Measurements from ENCODE around the gene ZSCAN1.

Gene ZSCAN1

DNA sequence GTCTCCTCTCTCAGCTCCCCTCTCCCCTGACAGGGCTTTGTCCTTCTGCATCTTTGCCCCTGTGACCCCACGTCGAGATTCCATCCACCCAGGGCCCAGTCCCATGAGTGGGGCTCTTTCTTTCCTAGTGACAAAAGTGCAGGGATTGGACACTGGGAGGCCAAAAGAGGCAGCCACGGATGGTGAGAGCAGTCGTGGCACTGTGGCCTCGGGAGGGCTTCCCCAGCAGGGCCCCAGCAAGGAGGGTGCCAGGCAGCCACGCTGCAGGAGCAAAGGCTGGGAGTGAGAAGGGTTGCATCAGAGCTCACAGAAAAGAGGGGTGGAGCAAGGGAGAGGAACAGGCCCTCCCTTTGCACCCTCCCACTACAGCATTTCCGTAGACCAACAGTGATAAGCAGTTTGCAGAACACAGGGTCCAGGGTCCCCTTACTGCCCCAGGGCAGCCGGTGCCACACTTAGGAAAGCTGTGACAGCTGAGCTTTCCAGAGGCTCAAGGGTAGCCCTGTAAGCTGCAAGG lies 4.9 kb downstream of the ZSCAN1 start:
- in situ Hi-C loops (cut with MboI; ENCODE audit: low sequenced_read_pairs): no loop called here

DNA sequence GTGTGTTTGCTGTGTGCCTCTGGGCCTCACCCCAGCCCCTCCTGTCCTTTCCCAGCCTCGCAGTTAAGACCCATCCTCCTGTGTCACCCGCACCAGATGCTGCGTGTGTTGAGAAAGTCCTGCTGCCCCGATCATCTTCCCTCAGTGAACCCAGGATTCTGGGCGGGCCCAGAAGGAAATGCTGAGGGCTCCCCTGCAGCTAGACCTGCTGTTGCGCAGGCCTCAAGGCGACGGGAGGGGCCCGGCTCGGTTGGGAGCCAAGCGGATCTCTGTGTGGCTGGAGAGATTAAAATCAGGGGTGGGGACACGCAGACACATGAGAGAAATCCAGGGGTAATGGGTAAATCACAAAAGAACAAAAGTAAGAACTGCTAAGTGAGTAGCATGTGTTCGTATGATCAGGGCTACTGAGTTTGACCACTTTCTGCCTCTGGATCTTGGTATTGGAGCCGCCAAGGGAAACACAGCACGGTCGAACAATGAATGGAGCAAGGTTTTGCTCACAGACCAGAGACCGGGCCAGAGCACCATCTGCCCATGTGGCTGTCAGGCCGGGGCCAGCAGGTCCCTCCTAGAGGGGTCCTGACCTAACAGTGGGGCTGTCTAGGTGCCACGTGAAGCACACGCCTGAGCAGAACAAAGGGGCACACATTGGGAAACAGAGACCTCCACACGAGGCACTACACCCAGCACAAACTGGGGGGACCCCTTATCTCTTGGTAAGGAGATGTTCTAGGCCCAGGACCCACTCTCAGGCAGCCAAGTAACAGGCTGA lies 7.1 kb downstream of the ZSCAN1 start:
- in situ Hi-C loops (cut with MboI; ENCODE audit: low sequenced_read_pairs): no loop called here

DNA sequence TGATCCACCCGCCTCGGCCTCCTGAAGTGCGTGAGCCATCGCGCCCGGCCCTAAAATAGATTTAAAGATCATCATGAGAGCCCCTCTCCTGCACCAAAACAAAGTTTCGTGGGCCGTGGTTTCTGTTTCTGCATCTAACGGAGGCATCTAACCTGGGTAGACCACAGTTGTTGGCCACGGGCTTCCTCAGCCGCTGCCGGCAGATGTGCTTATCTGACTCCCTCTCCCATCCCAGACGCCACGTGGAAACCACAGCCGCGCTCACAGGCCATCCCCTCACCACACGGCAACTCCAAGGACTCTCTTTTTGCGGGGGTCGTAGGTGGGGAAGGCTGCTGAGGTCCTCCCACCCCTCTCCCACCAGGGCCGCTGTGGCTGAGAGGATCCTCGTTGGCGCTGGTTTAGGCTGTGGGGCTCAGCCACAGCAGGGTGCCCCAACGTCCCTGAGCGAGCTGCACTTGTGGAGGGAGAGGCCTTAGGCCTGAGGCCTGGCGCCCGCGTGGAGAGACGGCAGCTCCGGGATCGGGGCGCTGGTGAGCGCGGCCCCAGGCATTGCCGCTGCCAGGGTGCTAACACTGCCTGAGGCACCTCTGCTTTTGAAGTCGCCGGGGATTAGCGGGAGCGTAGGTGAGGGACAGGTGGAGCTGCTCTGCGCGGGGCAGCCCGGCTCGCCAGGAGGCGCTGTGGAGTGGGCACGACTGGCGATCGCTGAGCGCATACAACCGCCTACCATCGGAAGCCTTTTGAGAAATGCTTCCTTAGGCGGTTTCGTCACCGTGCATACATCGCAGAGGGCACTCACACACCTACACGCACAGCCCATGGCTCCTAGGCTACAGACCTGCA lies 8.9 kb downstream of the ZSCAN1 start:
- in situ Hi-C loops (cut with MboI; ENCODE audit: low sequenced_read_pairs): no loop called here

DNA sequence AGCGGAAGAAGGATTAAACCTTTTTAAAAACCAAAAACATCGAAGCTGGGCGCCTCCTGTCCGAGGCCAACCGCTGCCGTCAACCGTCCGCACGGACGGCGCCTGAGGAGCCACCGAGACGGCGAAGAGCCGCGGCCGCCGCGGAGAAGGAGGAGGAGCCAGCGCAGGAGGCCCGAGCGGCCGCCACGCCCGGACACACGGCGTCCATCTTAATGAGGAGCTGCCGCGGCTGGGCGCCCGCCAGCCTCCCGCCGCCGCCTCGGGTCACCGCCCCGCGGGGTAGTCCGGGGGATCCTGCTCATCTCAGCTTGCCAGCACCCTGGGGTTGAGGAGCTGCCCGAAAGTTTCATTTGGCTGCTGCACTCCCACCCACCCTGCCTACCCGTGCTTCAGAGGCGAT lies 10.6 kb downstream of the ZSCAN1 start:
- in situ Hi-C loops (cut with MboI; ENCODE audit: low sequenced_read_pairs): no loop called here

DNA sequence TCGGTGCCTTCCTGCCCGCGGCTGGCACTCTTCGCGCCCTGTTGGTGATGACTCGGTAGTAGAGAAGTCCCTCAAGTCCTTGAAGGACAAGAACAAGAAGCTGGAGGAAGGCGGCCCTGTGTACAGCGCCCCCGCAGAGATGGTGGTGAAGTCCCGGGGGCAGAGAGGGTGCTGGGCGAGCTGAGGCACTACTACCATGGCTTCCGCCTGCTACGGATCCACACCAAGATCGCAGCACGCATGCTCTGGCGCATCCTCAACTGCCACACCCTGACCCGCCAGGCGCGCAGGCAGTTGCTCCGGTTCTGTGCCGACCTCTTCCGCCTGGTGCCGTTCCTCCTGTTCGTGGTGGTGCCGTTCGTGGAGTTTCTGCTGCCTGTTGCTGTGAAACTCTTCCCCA lies 11.1 kb downstream of the ZSCAN1 start:
- in situ Hi-C loops (cut with MboI; ENCODE audit: low sequenced_read_pairs): no loop called here

DNA sequence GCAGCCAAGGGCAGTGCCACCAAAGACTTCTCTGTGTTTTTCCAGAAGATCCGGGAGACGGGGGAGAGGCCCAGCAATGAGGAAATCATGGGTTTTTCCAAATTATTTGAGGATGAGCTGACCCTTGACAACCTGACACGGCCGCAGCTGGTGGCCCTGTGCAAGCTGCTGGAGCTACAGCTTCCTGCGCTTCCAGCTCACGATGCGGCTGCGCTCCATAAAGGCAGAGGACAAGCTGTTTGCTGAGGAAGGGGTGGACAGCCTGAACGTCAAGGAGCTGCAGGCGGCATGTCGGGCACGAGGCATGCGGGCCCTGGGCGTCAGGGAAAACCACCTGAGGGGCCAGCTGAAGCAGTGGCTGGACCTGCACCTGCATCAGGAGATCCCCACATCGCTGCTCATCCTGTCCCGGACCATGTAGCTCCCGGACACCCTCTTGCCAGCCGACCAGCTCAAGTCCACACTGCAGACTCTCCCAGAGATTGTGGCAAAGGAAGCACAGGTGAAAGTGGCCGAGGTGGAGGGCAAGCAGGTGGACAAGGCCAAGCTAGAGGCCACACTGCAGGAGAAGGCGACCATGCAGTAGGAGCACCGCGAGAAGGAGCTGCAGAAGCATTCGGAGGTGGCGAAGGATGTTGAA lies 11.7 kb downstream of the ZSCAN1 start:
- in situ Hi-C loops (cut with MboI; ENCODE audit: low sequenced_read_pairs): no loop called here

DNA sequence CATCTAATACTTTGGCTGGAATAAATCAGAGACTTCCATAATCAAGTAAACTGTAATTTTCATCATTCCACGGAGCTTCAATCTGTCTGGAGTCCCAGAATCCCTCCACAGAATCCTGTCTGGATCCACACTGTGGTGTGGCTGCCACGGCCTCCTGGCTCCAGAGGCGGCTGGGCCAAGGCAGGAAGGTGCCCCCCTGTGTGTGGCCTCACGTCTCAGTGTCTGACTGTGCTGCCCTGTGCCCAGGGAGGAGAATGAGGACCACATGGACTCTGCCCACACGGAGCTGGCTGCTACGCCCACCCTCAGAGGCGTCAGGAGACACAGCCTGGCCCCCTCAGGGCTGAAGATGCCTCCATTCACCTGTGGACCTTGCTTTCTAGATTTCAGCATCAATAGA lies 13.0 kb downstream of the ZSCAN1 start:
- in situ Hi-C loops (cut with MboI; ENCODE audit: low sequenced_read_pairs): no loop called here

DNA sequence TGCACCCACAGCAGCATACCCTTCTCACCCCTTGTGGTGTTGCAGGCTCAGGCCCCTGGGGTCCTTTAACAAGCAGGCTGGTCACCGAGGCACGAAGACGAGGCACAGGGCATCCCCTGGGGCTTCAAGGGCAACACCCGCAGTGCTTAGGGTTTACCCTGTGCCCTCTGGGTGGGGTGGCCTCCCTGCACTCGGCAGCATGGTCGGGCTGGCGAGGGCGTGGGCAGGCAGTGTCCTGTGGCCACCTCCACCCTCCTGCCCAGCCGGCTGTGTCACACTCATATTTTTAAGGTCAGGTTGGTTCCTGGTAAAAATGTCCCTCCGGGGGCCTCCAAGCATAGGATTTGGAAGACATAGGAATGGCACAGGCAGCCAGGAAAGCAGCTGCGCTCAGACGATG lies 13.8 kb downstream of the ZSCAN1 start:
- in situ Hi-C loops (cut with MboI; ENCODE audit: low sequenced_read_pairs): no loop called here

DNA sequence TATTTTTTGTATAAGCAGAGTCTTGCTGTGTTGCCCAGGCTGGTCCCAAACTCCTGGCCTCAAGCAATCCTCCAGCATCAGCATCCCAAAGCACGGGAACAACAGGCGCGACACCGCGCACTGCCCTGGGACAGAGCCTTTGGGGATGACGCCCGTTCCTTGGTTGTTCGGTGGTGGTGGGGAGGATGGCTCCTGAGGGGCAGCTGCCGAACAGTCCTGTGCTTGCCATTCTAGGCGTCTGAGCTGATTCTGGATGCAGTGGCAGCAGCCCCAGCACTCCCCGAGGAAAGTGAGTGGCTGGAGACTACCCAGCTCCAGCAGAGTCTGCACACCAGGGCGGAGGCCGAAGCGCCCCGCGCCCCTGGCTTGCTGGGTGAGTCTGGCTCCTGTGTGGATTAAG lies 18.4 kb downstream of the ZSCAN1 start:
- in situ Hi-C loops (cut with MboI; ENCODE audit: low sequenced_read_pairs): no loop called here

DNA sequence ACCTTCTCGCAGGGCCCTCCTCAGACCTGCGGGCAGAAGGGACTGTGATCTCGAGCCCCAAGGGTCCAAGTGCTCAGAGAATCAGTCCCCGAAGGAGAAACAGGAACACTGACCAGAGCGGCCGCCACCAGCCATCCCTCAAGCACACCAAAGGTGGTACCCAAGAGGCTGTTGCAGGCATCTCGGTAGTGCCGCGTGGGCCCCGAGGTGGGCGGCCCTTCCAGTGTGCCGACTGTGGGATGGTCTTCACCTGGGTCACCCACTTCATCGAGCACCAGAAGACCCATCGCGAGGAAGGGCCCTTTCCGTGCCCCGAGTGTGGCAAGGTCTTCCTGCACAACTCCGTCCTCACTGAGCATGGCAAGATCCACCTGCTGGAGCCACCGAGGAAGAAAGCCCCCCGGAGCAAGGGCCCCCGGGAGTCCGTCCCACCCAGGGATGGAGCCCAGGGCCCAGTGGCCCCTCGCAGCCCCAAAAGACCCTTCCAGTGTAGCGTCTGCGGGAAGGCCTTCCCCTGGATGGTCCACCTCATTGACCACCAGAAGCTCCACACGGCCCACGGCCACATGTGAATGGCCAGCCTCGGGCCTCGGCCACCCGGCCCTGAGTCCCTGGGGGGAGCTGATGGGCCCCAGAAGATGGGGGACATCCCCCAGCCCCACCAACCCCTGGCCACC lies 19.8 kb downstream of the ZSCAN1 start:
- in situ Hi-C loops (cut with MboI; ENCODE audit: low sequenced_read_pairs): no loop called here

DNA sequence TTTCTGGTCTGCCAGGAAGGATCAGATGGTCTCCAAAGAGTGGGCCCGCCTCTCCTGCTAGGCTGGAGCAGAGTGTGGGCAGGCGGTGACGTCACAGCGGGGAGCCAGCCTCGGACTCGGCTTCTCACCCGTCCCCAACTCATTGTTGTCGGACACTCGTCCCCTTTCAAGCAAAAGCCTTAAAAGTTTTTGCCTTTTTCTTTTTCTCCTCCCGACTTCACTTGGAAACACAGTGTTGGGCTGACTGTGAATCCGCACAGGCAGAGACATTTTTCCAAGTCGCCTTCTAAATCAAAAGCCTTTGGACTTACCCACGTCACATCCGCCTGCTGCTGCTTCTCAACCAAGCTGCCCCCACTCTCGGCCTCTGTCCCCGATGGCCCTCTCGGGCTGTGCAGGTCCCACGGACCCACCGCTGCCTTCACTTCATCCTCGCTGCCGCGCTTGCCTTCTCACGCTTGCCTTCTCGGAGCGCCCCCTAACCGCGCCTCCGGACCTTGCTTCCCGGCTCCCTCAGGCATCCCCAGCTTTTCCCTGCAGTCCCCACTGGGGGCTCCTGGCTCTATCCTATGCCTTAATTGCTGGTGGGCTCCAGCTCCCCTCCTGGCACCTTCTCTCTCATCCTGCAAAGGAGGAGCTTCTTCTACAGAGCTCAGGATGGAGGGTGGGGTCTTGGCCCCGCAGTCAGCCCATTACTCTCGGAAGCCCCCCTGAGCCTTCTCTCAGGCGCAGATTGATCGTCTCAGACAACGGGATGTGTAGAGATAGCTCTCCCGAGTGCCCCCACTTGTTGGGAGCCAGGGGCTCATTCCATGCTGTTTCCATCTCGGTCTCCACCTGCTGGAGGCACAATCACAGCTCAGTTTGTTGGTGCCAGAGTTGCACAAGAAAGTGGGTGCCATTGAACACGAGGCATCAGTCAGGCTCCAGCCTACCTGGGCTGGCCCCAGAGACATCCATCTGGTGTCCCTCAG lies 21.4 kb downstream of the ZSCAN1 start:
- in situ Hi-C loops (cut with MboI; ENCODE audit: low sequenced_read_pairs): no loop called here

DNA sequence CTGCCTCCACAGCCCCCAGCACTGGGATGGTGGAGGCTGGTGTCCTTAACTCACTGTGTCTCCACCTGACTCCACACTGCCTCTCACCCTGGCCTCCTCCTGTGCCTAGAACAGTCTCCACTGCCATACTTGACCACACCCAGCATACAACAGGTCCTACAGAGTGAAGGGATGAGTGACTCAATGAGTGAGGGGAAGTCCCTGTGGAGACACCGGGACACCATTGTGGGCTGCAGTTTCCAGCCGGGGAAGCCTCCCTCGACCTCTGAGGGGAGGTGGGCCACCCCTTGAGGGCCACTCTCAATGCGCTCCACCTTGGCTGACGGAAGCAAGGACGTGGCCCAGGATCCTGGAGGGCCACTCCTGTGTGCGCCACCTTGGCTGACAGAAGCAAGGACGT lies 22.4 kb downstream of the ZSCAN1 start:
- in situ Hi-C loops (cut with MboI; ENCODE audit: low sequenced_read_pairs): no loop called here

DNA sequence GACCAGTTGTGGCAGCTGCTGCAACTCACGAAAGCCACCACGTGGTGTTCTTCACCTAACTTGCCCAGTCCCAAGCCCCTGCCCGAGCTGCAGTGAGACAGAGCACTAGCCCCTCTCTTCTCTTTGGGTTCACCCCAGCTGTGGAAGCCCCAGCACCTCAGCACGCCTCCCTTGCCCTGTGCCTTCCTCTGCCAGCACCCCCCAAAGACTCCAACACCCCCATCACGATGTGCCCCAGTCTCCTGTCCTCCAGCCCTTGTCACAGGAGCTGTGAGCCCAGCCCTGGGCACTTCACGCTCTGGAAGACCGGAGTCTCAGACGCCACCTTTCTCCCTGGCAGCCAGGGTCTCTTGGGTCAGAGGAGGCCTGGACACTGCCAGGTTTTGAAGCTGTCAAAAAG lies 23.0 kb downstream of the ZSCAN1 start:
- in situ Hi-C loops (cut with MboI; ENCODE audit: low sequenced_read_pairs): no loop called here

DNA sequence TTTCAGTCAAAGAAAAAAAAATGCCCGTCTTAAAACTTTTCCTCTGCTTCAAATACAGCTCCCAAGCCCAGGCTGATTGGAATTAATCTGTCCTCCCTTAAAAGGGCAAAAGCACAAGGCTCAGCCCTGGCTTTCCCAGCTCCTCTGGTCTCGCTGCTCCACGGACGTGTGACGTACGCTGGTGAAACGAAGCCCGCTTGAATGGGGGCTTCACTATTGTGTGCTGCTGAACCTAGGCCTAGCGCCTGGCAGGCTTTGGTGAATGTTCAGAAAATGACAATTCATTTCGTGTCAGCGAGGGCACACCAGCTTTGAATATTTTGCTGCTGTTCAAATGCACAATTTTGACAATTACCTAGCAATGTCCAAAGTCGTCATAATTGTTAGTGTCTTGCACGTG lies 24.6 kb downstream of the ZSCAN1 start:
- in situ Hi-C loops (cut with MboI; ENCODE audit: low sequenced_read_pairs): no loop called here

DNA sequence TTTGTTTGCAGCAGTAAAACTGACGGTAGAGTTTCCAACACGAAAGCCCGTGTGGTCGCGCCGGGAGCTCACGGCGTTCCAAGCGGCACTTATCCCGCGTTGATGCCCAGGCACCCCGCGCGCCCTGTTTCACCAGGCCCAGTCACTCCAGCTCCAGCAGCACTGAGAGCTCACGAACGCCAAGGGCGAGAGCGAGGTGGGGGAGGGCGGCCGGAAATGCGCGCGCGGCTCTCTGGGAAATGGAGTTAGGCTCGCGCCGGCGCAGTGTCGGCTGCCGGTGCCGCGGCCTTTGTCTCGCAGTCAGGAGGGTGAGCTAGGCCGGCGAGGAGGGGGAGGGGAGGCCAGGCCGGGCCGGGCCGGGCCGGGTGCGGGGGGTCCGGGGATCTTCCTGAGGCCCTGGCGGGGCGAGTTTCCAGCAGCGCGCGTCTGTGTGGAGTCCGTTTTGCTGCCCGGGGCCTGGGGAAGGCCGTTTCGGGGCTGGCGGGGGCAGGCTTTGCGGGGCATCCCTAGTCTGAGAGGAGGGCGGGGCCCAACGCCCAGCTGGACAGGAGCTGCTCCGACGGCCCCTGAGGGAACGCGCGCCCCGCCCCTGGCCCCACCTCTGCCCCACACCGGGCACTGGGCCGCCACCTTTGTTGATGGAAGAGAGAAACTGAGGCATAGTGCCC lies 25.3 kb downstream of the ZSCAN1 start, which contains the start of gene ZNF135:
ZNF135 (plus strand) TSS at position 280 of the 668 bp plus-strand sequence. CDS start 721 bp downstream, outside the sequence.
- in situ Hi-C loops (cut with MboI; ENCODE audit: low sequenced_read_pairs): no loop called here

DNA sequence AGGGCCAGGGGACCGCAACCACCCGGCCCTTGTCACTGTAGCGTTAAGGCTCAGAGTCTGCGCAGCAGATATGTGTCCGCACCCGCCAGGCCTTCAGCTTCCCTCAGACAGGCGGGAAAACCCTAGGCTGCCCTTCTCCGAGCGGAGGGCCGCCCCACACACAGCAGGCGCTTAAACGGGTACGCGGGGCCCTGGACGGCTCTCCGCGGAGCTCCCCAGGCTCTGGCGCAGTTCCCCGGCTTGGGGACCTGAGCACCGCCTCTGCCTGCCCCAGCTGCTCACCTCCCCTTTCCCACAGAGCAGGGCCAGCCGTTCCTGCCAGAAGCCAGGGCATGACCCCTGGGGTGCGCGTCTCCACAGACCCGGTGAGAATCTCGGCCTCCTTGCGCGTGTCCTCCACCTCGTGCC lies 25.9 kb downstream of the ZSCAN1 start:
- in situ Hi-C loops (cut with MboI; ENCODE audit: low sequenced_read_pairs): no loop called here

DNA sequence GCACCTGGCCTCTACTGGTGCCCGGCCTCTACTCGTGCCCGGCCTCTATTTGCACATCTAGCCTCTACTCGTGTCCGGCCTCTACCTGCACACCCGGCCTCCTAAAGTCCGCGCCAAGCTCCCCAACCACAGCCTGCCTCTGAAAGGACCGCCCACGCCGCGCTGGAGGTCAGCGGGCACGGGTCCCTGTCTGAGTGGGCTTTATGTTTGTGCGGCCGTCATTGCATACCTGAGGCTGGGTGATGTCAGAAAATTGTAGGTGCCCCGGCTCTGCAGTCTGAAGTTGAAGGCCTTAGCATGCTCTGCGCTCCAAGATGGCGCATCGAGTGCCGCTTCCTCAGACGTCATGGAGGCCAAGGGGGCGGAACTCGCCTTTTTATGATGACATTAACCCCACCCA lies 26.4 kb downstream of the ZSCAN1 start:
- in situ Hi-C loops (cut with MboI; ENCODE audit: low sequenced_read_pairs): no loop called here

DNA sequence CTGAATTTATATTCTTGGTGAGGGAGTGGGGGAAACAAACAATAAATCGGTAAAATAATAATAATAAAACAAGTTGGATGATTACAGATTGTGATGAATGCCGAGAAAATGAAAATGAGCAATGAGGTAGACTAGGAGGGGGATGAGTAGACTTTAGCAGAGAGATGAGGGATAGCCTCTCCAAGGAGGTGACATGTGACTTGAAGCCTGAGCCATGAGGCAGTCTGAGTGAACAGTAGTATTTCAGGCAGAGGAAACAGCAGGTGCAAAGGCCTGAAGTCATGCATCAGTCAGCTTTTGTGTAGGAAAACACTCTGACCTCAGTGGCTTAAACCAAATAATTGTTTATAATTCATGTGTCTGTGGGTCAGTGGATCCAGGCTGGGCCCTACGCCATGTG lies 29.9 kb downstream of the ZSCAN1 start:
- in situ Hi-C loops (cut with MboI; ENCODE audit: low sequenced_read_pairs): no loop called here

DNA sequence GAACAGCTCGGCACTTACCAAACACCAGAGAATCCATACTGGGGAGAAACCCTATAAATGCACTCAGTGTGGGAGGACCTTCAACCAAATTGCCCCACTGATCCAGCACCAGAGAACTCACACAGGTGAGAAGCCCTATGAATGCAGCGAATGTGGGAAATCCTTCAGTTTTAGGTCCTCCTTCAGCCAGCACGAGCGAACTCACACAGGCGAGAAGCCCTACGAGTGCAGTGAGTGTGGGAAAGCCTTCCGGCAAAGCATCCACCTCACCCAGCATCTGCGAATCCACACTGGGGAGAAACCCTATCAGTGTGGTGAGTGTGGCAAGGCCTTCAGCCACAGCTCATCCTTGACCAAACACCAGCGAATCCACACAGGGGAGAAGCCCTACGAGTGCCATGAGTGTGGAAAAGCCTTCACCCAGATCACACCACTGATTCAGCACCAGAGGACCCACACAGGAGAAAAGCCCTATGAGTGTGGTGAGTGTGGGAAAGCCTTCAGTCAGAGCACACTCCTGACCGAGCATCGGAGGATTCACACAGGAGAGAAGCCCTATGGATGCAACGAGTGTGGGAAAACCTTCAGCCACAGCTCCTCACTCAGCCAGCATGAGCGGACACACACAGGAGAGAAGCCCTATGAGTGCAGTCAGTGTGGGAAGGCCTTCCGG lies 33.6 kb downstream of the ZSCAN1 start:
- in situ Hi-C loops (cut with MboI; ENCODE audit: low sequenced_read_pairs): no loop called here
